GM12874 (cell line): Measurements from ENCODE around the gene NPFF.

Experiments
- CTCF ChIP-seq: IDR thresholded peaks from 2 replicates; pipeline ENCODE4 v1.5.1; 2011; ENCODE audit warnings: low read depth, mild to moderate bottlenecking, control low read depth, low read length, moderate library complexity; ENCODE audit not compliant: insufficient read depth

Gene NPFF

DNA sequence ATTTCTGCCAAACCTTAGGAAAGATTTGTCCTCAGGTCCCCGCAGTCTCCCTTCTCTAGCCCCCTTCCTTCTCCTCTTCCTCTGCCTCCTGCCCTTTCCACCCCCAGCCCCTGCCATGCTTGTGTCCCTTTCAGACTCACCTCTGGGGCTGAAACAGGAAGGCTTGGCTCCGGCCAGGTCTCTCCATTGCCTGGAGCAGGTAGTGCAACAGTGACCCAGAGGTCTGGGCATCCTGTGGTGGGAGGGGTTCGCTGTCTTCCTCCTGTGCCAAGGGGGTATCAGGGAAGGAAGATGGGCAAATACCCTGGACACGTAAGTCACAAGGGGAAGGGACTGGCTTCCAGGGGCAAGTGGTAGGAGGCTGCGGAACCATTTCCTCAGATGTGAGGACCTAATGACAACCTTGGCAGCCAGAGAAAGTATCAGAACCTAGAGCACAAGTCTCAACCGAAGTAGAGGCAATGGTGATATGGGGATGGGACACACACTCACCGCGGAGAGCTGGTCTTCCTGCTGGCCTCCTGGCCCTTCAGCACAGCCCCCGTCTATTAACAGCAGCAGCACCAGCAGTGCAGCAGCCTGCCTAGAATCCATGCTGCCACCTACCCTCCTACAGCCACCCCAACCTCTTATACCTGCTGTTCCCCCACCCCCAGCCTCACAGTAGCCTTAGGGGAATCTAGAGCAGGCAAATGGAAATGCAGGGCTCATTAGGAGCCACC, at the start of gene NPFF:
Gene NPFF (minus strand): TSS at position 604 of the 722 bp plus-strand sequence. CDS start 10 bp downstream, at position 594.
- TF ChIP-seq CTCF = no peak

DNA sequence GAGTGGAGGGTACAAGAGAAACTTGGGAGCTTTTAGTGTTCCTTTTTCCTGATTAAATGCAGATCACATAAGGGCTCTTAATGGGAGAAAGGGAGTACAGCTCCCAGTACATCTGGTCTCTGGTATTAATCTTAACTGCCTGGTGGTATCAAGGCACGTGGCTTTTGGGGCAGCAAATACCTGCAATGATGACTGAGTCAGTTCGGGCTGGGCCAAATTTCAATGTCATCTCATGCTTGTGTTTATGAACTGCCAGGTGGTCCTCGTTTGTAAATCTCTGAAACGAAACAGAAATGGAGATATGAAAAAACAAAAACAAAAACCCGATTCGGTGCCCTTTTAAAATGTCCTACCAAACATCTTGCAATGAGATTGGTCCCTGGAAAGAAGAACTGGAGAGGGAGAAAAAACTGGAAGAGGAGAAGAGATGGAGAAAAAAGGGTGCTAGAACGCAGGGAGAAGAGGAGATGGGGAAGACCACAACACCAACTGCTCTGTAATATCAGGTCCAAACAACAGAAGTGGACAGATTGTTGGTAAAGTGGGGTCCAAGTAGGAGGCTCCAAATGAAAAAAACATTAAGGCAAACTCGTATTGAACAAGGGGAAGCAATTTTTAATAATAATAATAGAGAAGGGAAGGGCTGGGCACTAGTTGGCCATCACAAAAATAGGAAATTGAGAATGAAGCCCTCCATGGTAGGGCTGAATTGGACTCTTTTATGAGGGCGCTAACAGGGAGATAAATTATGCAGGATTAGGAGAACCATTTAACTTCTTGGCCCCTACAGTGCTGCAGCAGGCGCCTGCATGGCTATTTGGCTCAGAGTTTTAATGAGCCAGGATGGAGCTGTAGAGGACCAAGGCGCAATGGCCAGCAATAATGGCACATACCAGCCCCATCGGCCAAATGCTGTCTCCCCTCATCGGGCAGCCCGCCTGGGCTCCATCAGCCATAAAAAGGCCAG, 45.4 kb upstream of the NPFF start:
- TF ChIP-seq CTCF = no peak

- TF ChIP-seq CTCF = no peak
Observed at GRCh38 chr12:53551889-53552291, 44.6 kb upstream of the NPFF start.

DNA sequence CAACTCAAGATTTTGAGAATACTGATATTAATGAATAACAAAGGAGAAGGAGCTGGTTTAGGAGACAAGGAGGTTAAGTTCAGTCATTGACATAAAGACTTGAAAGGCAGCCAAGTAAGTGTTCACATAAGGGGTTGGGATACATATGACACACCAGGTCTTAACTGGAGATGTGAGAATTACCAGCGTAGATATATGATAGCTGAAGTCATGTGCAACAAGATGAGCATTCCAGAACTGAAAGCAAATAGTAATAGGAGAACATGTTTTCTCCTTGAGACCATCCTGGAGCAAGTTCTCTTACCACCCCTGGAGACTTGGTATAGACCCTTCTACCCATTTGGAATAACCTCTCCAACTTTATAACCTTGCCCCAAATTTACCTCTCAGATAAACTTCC, 43.3 kb upstream of the NPFF start:
- TF ChIP-seq CTCF = no peak

DNA sequence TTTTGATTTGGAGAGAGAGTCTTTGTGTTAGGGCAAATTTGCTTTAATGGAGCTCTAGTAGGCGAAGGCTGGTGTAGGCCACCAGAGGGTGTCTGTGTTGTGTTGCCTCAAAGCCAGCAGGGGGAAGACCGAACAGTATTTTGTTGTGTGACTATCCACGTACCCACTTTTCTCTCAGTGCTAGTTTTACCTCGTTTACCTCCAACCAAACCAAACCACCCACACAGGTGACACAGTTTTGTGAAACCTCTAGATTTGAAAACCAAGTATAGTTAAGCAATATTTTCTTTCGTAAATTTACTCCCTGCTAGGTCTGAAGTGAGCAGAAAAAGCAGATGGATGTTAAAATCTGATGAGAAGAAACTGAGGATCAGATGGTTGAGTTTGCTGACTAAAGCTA, 36.3 kb upstream of the NPFF start:
- peak; percentile 86 for TF ChIP-seq CTCF

- TF ChIP-seq CTCF = no peak
Observed at GRCh38 chr12:53539526-53539925, 32.2 kb upstream of the NPFF start.

GRCh38 chr12:53538209-53538689, 31.0 kb upstream of the NPFF start:
- no peak for TF ChIP-seq CTCF
